GM19023 (cell line): ENCODE results near the gene SART3.

Experiments
- ATAC-seq: cut with Tn5 transposase; IDR thresholded peaks from one replicate; pipeline ENCODE4 v1.9.1; 2021; ENCODE audit warnings: mild to moderate bottlenecking, moderate library complexity; ENCODE audit not compliant: unreplicated experiment

The SART3 gene

GRCh38 chr12:108560752-108561719 is at the start of gene SART3:
SART3 (minus strand) TSS chr12:108561173; CDS start chr12:108561154, 19 bp downstream.
- peak; percentile 41 for ATAC-seq

- no peak for ATAC-seq
Observed at GRCh38 chr12:108610336-108610815, 49.4 kb upstream of the SART3 start.

DNA sequence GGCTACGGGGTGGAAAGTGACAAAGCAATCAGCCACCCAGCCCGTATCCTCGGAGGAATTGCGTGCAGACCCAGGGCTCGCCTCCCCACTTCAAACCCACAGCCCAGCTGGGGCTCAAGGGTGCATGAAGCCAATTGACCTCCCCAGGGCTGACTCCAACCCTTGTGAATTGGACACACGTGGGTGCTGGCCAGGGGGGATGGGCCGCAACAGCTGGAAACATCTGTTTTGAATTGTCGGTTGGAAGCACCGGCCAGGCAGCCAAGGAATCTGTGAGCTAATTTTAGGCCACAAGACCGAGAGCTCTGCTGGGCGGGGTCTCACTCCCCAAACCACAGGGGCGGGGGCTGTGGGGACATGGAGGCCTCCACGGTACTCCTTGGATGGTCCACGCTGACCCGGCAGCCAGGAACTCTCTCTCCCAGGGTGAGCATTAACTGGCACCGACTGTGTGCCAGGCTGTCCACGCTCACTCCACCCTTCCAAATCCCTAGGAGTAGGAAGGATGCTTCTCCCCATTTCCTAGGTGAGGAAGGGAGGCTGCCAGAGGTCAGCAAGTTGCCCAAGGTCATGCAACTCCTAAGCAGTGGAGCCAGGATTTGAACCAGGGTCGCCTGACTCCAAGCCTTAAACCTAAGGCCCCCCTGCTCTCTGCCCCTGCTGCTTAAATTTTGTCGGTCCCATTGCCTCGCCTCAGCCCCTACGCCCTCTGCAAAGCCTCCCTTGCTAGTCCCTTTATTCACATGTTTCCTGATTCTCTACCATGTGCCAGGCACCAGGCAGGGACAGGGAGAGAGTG is 48.8 kb upstream of the SART3 start:
- ATAC-seq: no peak

GRCh38 chr12:108608616-108609015 is 47.6 kb upstream of the SART3 start:
- ATAC-seq: no peak

DNA sequence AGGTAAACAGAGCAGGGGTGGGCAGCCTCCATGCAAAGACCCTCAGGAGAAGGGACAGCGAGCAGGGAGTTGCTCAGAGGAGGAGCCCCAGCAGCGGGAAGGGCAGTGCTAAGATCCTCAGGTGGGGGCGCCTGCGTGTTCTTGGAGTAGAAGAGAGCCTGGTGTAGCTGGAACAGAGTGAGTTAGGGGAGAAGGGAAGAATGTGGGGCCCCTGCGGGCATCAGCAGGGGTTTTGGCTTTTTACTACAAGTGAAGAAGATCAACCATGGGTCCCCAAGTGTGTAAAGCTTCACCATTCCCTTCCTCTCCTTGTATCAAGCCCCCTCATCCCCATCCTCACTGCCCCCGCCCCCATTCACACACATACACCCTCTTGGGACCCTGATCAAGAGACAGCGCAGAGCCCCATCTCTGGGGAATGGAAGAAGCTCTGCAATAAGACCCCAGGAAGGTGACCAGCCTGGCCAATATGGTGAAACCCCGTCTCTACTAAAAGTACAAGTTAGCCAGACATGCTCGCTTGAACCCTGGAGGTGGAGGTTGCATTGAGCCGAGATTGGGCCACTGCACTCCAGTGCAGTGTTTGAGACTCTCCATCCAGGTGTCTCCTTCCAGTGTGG is 47.1 kb upstream of the SART3 start:
- no peak for ATAC-seq

- no peak for ATAC-seq
Observed at GRCh38 chr12:108606492-108606891, 45.5 kb upstream of the SART3 start.

- no peak for ATAC-seq
Observed at GRCh38 chr12:108605690-108606406, 44.9 kb upstream of the SART3 start.

DNA sequence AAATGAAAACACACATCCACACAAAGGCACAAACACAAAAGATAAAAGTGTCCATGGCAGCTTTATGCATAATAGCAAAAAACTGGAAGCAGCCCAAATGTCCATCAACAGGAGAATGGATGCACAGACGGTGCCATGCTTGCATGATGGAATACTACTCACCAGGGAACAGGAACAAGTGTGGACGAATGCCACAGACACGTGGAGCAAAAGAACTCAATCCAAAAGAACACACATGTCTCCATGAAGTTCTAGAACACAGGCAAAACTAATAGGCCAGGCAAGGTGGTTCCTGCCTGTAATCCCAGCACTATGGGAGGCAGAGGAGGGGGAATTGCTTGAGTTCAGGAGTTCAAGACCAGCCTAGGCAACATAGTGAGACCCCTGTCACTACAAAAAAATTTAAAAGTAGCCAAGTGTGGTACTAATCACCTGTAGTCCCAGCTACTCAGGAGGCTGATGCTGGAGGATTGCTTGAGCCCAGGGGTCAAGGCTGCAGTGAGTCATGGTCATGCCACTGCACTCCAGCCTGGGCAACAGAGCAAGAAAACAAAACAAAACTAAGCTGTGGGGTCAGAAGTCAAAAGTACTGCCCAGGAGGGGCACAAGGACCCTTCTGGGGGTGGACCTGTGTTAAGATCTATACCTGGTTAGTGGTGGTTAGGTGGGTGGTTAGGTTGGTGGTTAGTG is 44.2 kb upstream of the SART3 start:
- ATAC-seq: no peak

DNA sequence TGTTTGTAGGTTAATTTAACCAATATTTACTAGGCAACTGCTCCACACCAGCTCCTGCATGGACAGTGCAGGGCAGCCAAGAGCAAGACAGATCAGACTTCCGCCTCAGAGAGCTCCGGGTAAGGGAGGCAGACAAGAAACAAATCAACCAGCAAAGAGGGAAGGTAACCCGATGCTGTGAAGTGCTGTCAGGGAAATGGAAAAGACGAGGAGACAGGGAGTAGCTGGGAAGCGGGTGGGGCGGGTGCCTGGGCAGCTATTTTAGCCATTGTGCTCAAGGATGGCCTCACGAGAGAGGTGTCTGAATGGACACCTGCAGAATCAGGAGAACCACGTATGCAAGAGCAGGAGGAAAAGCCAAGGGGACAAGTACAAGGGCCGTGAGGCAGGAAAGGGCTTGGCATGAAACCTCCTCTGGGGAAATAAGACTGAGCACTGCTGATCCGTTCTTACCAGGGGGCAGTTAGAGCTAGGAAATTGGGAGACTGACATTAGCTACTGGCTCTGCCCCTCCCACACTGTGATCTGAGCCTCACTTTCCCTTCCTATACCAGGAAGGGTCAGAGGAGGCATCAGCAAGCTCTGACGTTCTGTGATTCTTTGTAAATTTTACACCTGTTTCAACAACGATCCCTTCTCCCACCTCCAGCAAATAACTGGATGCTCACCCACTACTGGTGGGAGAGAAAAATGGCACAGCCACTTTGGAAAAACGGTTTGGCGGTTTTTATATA is 43.4 kb upstream of the SART3 start:
- no peak for ATAC-seq

- ATAC-seq: no peak
Observed at GRCh38 chr12:108603743-108604142, 42.8 kb upstream of the SART3 start.

DNA sequence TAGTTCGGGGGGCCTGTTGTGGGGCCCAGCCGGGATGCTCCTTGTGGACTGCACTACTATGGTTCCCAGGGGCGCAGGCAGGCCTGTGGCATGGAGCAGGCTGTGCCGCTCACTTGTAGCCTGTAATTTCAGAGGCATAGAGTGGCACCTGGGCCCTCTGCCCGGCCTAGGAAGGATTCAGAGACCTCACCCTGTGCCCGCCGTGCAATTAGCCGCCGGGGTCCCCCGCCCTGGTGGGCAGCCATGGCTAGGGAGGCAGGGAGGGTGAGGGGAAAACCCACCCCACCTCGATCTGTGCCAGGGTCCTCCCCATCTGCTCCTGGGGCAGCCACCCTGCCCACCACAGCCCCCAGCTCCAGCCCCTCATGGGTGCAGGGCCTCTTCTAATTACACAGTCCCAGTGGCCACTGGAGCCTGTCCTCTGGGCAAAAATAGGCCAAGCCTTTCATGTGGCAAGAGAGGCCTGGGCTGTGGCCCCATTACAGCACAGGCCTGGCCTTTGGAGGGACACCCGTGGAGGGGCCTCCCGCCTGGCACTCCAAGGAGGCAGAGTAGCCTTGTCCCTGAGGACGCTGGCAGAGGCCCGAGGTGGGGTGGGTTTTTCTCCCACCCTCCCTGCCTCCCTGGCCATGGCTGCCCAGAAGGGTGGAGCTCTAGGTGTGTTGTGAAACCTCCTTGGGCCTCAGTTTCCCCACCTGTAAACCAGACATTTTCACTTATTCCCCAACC is 42.2 kb upstream of the SART3 start:
- ATAC-seq: no peak

- no peak for ATAC-seq
Observed at GRCh38 chr12:108602209-108602705, 41.3 kb upstream of the SART3 start.

DNA sequence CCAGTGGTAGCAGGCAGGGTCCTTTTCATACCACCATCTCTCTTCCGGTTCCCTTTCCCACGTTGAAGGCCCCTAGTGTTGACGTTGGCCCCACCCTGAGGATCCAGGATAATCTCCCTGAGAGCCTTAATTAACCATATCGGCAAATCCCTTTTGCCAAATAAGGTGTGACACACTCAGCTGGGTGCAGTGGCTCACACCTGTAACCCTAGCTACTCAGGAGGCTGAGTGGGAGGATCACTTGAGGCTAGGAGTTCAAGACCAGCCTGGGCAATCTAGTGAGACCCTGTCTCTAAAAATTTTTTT is 39.7 kb upstream of the SART3 start:
- ATAC-seq: no peak

DNA sequence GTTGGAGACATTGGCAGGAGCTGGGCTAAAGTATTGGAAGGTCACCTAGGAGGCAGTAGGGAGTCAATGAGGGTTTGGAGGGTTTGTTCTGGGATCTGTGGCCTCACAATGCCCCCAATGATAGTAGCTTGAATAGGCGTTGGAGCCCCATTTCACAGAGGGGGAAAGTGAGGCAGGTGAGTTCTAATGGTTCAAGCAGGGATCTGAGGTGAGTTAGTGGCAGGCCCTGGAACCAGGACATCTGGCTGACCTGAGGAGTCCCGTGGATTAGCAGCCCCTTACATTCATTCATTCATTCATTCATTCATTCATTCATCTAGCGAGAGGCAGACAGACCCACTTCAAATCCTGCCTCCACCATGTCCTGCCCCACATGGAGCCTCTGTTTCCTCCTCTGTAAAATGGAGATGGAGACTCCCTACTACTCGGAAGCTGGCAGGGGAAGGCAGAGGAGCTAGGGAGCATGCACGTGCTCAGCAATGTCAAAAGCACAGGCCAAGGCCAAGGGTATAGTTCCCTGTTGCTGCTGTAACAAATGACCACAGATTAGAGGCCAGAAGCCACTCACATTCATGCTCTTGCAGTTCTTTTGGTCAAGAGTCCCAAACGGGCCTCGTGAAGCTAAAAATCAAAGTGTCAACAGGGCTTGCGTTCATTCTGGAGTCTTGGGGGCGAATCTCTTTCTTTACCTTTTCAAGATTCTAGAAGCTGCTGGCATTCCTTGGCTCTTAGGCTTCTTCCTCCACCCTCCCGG is 39.2 kb upstream of the SART3 start:
- no peak for ATAC-seq

- ATAC-seq: no peak
Observed at GRCh38 chr12:108599541-108599940, 38.6 kb upstream of the SART3 start.

- no peak for ATAC-seq
Observed at GRCh38 chr12:108598553-108599250, 37.7 kb upstream of the SART3 start.
